HG03558 (cell line): Measurements from ENCODE around the gene ALDH5A1.

Source experiments
- ATAC-seq: cut with Tn5 transposase; IDR thresholded peaks from one replicate; pipeline ENCODE4 v1.9.1; 2021; ENCODE audit warnings: moderate number of reproducible peaks; ENCODE audit not compliant: unreplicated experiment; ENCODE audit errors: extremely low read depth

Gene ALDH5A1

GRCh38 chr6:24522228-24523176, 27.7 kb downstream of the ALDH5A1 start:
- ATAC-seq, result peak; percentile 28

- ATAC-seq, result no peak
Measured at GRCh38 chr6:24524329-24524728, 29.6 kb downstream of the ALDH5A1 start.

GRCh38 chr6:24524805-24525204, 30.0 kb downstream of the ALDH5A1 start:
- no peak for ATAC-seq

GRCh38 chr6:24529985-24530384, 35.2 kb downstream of the ALDH5A1 start:
- no peak for ATAC-seq

GRCh38 chr6:24534329-24534728, 39.6 kb downstream of the ALDH5A1 start:
- ATAC-seq, result no peak

- ATAC-seq, result no peak
Measured at GRCh38 chr6:24535210-24535609, 40.4 kb downstream of the ALDH5A1 start.

GRCh38 chr6:24536466-24536865, 41.7 kb downstream of the ALDH5A1 start:
- ATAC-seq, result no peak

GRCh38 chr6:24537082-24537699, 42.4 kb downstream of the ALDH5A1 start:
- no peak for ATAC-seq

GRCh38 chr6:24537771-24538385, 43.1 kb downstream of the ALDH5A1 start:
- no peak for ATAC-seq

GRCh38 chr6:24539416-24539815, 44.6 kb downstream of the ALDH5A1 start:
- no peak for ATAC-seq

- ATAC-seq, result no peak
Measured at GRCh38 chr6:24540197-24540596, 45.4 kb downstream of the ALDH5A1 start.

- no peak for ATAC-seq
Measured at GRCh38 chr6:24543683-24544082, 48.9 kb downstream of the ALDH5A1 start.

GRCh38 chr6:24545183-24545582, 50.4 kb downstream of the ALDH5A1 start:
- no peak for ATAC-seq

GRCh38 chr6:24545691-24546090, 50.9 kb downstream of the ALDH5A1 start:
- ATAC-seq, result no peak

GRCh38 chr6:24546439-24546838, 51.7 kb downstream of the ALDH5A1 start:
- ATAC-seq, result no peak

- ATAC-seq, result no peak
Measured at GRCh38 chr6:24547243-24547642, 52.5 kb downstream of the ALDH5A1 start.

GRCh38 chr6:24549158-24549557, 54.4 kb downstream of the ALDH5A1 start:
- no peak for ATAC-seq

- no peak for ATAC-seq
Measured at GRCh38 chr6:24549674-24550353, 55.0 kb downstream of the ALDH5A1 start.

GRCh38 chr6:24551139-24551538, 56.4 kb downstream of the ALDH5A1 start:
- no peak for ATAC-seq

- no peak for ATAC-seq
Measured at GRCh38 chr6:24554474-24554873, 59.7 kb downstream of the ALDH5A1 start.

GRCh38 chr6:24558516-24558915, 63.7 kb downstream of the ALDH5A1 start:
- no peak for ATAC-seq
